T47D (cell line): ENCODE measurements around the gene PLA2G4E.

Experiments used
- DNase-seq, 2 experiments: peaks; one replicate each; pipeline versions ENCODE4 v3.0.0 to v3.0.0-alpha.2; 2011 to 2012; ENCODE audit warnings: low read depth in 1 of 2, low spot score in 1 of 2
- JUND ChIP-seq: IDR thresholded peaks from 2 replicates; pipeline ENCODE4 v1.6.1; 2012; ENCODE audit warnings: low read depth
- in situ Hi-C: cut with HindIII; loops from 2 replicates; pipeline ENCODE4 v1.10.0; 2016; ENCODE audit warnings: low sequenced_read_pairs, low pct_unique_long_range_greater_than_20kb

PLA2G4E gene

GRCh38 chr15:41942886-41943285 is 78.0 kb downstream of the PLA2G4E start:
- in situ Hi-C loops = no loop called here
- DNase-seq = no peak
- TF ChIP-seq JUND = no peak

- DNase-seq = no peak
- in situ Hi-C loops = no loop called here
- TF ChIP-seq JUND = no peak
These were observed 79.0 kb downstream of the PLA2G4E start for GRCh38 chr15:41941644-41942415.

GRCh38 chr15:41940441-41940857 is 80.4 kb downstream of the PLA2G4E start:
- DNase-seq = no peak
- no peak for TF ChIP-seq JUND
- in situ Hi-C loops = no loop called here

DNA sequence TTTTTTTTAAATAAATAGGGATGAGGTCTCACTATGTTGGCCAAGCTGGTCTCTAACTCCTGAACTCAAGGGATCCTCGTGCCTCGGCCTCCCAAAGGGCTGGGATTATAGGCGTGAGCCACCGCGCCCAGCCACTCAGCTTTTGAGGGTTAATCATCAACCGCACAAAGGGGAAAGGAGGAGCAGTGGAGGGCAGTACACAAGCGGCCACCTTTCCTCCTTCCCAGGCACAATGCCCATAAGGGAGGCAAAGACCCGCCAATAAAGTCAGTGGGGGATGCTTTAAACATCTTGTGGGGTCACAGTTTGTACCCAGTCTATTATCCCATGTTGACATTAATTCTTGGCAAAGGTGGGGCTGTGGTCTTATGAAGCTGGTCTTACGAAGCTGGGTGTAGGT is 80.9 kb downstream of the PLA2G4E start:
- no peak for DNase-seq
- in situ Hi-C loops = no loop called here
- TF ChIP-seq JUND = no peak

DNA sequence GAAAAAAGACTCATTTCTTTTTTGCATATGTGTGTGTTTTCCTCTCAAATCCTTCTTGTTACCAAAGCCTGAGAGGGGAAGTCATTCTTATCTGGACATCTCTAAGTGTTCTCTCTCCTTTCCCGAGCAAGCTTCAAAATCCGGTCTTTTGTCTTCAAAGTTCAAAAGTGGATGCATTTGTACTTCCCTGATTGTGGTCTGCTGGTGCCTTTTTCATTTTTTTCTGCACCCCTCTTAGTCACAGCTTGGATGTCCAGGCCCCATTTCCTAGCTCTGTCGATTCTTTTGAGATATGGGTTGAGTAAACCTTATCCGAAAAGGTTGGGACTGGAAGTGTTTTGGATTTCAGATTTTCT is 83.3 kb downstream of the PLA2G4E start:
- in situ Hi-C loops = no loop called here
- no peak for TF ChIP-seq JUND
- no peak for DNase-seq

DNA sequence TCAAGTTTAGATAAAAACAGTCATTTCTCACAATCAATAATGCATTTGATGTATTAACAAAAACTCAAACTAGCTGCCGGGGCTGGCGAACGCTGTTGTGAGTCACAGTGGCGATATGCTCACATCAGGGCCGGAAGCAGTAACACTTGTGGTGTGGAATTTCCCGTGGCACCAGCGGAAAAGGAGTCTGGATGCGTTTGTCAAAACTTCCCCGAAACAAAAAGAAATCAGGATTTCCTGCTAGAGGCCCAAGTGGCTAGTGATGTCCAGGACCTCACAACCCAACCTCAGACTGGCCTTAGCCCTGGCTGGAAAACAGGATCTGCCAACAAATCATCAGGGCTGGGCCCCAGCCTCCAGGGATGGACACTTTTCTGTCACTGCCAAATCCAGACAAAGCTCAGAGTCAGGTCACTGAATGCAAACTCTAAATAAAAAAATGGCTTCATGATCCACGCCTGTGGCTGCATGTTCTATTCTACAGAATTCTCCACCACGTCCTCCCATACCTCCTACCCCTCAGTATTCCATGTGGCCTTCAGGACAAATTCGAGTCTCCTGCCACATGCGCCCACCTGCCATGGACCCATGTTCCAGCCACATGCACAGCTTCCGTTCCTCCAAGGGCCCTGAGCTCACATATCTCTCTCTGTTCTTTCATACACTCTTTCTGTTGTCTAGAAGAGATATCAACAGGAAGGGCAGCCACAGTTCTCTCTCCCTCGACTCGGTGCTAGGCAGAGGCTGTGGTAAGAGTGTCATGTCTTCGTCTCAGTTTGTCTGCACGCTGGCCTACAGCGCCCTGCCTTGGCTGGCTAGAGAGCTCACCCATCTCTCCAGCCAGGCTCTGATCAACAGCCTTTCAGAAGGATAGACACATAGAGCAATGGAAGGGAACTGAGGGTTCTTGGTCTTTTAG is 83.9 kb downstream of the PLA2G4E start:
- peak in 1 of 2 experiments; percentile 29 for DNase-seq
- in situ Hi-C loops = no loop called here
- TF ChIP-seq JUND = no peak

DNA sequence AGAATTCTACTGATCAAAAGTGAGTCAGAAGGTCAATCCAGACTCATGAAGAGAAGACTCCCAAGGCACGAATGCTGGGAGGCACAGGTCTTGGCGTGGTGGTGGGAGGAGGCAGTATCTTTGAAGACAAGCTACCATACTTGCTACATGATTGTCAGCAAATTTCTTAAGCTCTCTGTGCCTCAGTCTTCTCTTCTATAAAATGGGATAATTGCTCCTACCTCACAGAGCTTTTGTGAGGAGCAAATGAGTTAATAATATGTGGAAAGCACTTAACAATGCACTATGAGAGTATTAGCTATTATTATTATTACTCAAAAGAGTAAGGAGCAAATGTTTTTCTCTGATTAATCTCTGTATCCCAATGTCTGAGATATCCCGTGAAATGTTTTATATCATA is 84.7 kb downstream of the PLA2G4E start:
- in situ Hi-C loops = no loop called here
- TF ChIP-seq JUND = no peak
- no peak for DNase-seq

GRCh38 chr15:41935566-41936020 is 85.2 kb downstream of the PLA2G4E start:
- TF ChIP-seq JUND = no peak
- peak in 1 of 2 experiments; percentile 61 for DNase-seq
- in situ Hi-C loops = no loop called here

GRCh38 chr15:41934843-41935242 is 86.0 kb downstream of the PLA2G4E start:
- no peak for TF ChIP-seq JUND
- in situ Hi-C loops = no loop called here
- peak in 1 of 2 experiments; percentile 50 for DNase-seq

GRCh38 chr15:41933771-41934170 is 87.1 kb downstream of the PLA2G4E start:
- TF ChIP-seq JUND = no peak
- no peak for DNase-seq
- in situ Hi-C loops = no loop called here

GRCh38 chr15:41933326-41933725 is 87.5 kb downstream of the PLA2G4E start:
- in situ Hi-C loops = no loop called here
- DNase-seq = no peak
- no peak for TF ChIP-seq JUND

GRCh38 chr15:41932511-41933289 is 88.1 kb downstream of the PLA2G4E start:
- in situ Hi-C loops = no loop called here
- no peak for DNase-seq
- no peak for TF ChIP-seq JUND
